Liver (tissue), 9 donors: ENCODE measurements around the gene KRTAP10-7. TPM values are rescaled to one million over a fixed set of nuclear protein-coding genes. Genes with fewer than 3 reads are reported as not detected.

Source experiments
- DNase-seq: peaks from one replicate; pipeline ENCODE4 v3.0.0-alpha.2; 2017; ENCODE audit warnings: low spot score
- H3K27ac ChIP-seq, 2 donors: one replicate each; pipeline ENCODE4 v1.7.0; 2013; ENCODE audit warnings: inconsistent platforms in 2 of 2, low read length in 2 of 2, control low read depth in 1 of 2, low read depth in 1 of 2, mild to moderate bottlenecking in 1 of 2
- H3K27me3 ChIP-seq, 4 donors: one replicate each; pipeline versions ENCODE4 v1.6.1 to v1.7.0; 2013; ENCODE audit warnings: low read length in 3 of 4, inconsistent platforms in 1 of 4, mild to moderate bottlenecking in 1 of 4, moderate library complexity in 1 of 4; ENCODE audit not compliant: control insufficient read depth in 4 of 4, insufficient read depth in 4 of 4
- H3K36me3 ChIP-seq, 4 donors: one replicate each; pipeline versions ENCODE4 v1.6.1 to v1.7.0; 2013; ENCODE audit warnings: low read length in 3 of 4, mild to moderate bottlenecking in 3 of 4, low read depth in 1 of 4, moderate library complexity in 1 of 4; ENCODE audit not compliant: control insufficient read depth in 4 of 4, insufficient read depth in 3 of 4
- H3K4me1 ChIP-seq, 4 donors: one replicate each; pipeline versions ENCODE4 v1.6.1 to v1.7.0; 2013; ENCODE audit warnings: low read length in 3 of 4, mild to moderate bottlenecking in 3 of 4, moderate library complexity in 1 of 4; ENCODE audit not compliant: control insufficient read depth in 4 of 4, insufficient read depth in 4 of 4
- H3K4me3 ChIP-seq, 3 donors: one replicate each; pipeline versions ENCODE4 v1.6.1 to v1.7.0; 2013; ENCODE audit warnings: low read length in 3 of 3, control low read depth in 1 of 3, low read depth in 1 of 3, mild to moderate bottlenecking in 1 of 3
- H3K9ac ChIP-seq, 2 donors: one replicate each; pipeline ENCODE4 v1.7.0; 2013; ENCODE audit warnings: low read length in 2 of 2, mild to moderate bottlenecking in 2 of 2, moderate library complexity in 2 of 2, control low read depth in 1 of 2, low read depth in 1 of 2
- H3K9me3 ChIP-seq, 4 donors: one replicate each; pipeline versions ENCODE4 v1.6.1 to v1.7.0; 2013; ENCODE audit warnings: low read length in 3 of 4; ENCODE audit not compliant: control insufficient read depth in 4 of 4
- ATF3 ChIP-seq: IDR thresholded peaks from 2 replicates; pipeline ENCODE4 v1.6.1; 2016; ENCODE audit warnings: antibody characterized with exemption
- CTCF ChIP-seq: fragments of 150-350 bp; IDR thresholded peaks from 2 replicates; pipeline ENCODE4 v1.5.1; 2017; ENCODE audit warnings: improper control_type of control experiment, low read depth, low read length; ENCODE audit not compliant: missing input control
- EGR1 ChIP-seq, 2 donors: IDR thresholded peaks; 2 replicates each; pipeline ENCODE4 v1.6.1; 2016 to 2018; ENCODE audit warnings: antibody characterized with exemption in 2 of 2, low read depth in 2 of 2
- GABPA ChIP-seq, 2 donors: IDR thresholded peaks in 1 of 2; conservative IDR thresholded peaks in 1 of 2; 2 replicates each; pipeline ENCODE4 v1.6.1; 2016; ENCODE audit warnings: antibody characterized with exemption in 2 of 2, mild to moderate bottlenecking in 1 of 2, moderate library complexity in 1 of 2
- HNF4A ChIP-seq, 2 donors: conservative IDR thresholded peaks; 2 replicates each; pipeline ENCODE4 v1.6.1; 2016; ENCODE audit warnings: antibody characterized with exemption in 2 of 2, mild to moderate bottlenecking in 2 of 2
- HNF4G ChIP-seq: IDR thresholded peaks from 2 replicates; pipeline ENCODE4 v1.6.1; 2016; ENCODE audit warnings: antibody characterized with exemption
- JUND ChIP-seq, 2 donors: IDR thresholded peaks; 2 replicates each; pipeline ENCODE4 v1.6.1; 2016; ENCODE audit warnings: antibody characterized with exemption in 2 of 2
- MAX ChIP-seq: IDR thresholded peaks from 2 replicates; pipeline ENCODE4 v1.6.1; 2016; ENCODE audit warnings: antibody characterized with exemption
- NR2F2 ChIP-seq: IDR thresholded peaks from 2 replicates; pipeline ENCODE4 v1.6.1; 2016; ENCODE audit warnings: antibody characterized with exemption
- RAD21 ChIP-seq, 2 donors: IDR thresholded peaks; 2 replicates each; pipeline ENCODE4 v1.6.1; 2016; ENCODE audit warnings: antibody characterized with exemption in 2 of 2, mild to moderate bottlenecking in 2 of 2
- REST ChIP-seq: IDR thresholded peaks from 2 replicates; pipeline ENCODE4 v1.6.1; 2016; ENCODE audit warnings: antibody characterized with exemption, mild to moderate bottlenecking
- RXRA ChIP-seq, 2 donors: IDR thresholded peaks; 2 replicates each; pipeline ENCODE4 v1.6.1; 2017 to 2018; ENCODE audit warnings: antibody characterized with exemption in 2 of 2, mild to moderate bottlenecking in 1 of 2
- SP1 ChIP-seq: IDR thresholded peaks from 2 replicates; pipeline ENCODE4 v1.6.1; 2018; ENCODE audit warnings: antibody characterized with exemption, mild to moderate bottlenecking
- YY1 ChIP-seq: IDR thresholded peaks from 2 replicates; pipeline ENCODE4 v1.6.1; 2016; ENCODE audit warnings: antibody characterized with exemption, mild to moderate bottlenecking
- ZBTB33 ChIP-seq: IDR thresholded peaks from 2 replicates; pipeline ENCODE4 v1.6.1; 2016; ENCODE audit warnings: antibody characterized with exemption
- WGBS: extraction: QIAGEN DNeasy Blood & Tissue Kit; methylation state at CpG from one replicate; pipeline ENCODE4 v1.1.7; 2013; 5-methylcytosine and 5-hydroxymethylcytosine counted together
- polyA plus RNA-seq, 2 donors: library from polyadenylated mRNA; stranded (reverse) in 1 of 2; unstranded in 1 of 2; fragments of 200-250 nt in 1 of 2; fragments of >200 nt in 1 of 2; fragmentation: Nextera tagmentation in 1 of 2; extraction: Ambion mirVana in 1 of 2; gene quantifications; one replicate each; pipeline versions ENCODE4 v1.2.1 to v1.2.3, GENCODE V29; 2013 to 2015
- total RNA-seq, 2 donors: library from RNA; depleted of rRNA; stranded (reverse); fragments of >200 nt; gene quantifications; one replicate each; pipeline ENCODE4 v1.2.3, GENCODE V29; 2014
- donor health status: healthy.
- donor health status: healthy.
- donor health status: healthy.
- donor health status: healthy.
- donor health status: healthy.

The KRTAP10-7 gene
- total and polyA plus RNA-seq, 4 donors = not detected

- no peaks in the 10 kb centered on the region for H3K27me3 ChIP-seq
- no peaks in the 10 kb centered on the region for H3K36me3 ChIP-seq
- DNase-seq = no peak
- WGBS = 82% methylated on average over 3 of the region's 3 CpGs
- no peak overlapping the region for H3K9ac ChIP-seq
- peaks cover 0 to 9% (median 3%) of the 10 kb centered on the region in 4 donors for H3K9me3 ChIP-seq
- peaks cover 0 to 6% (median 0%) of the 10 kb centered on the region in 4 donors for H3K4me1 ChIP-seq
- H3K4me3 ChIP-seq = no peak overlapping the region
- no peak overlapping the region for H3K27ac ChIP-seq
- TF ChIP-seq CTCF (no peak), EGR1 (IDR thresholded peaks at IDR 0.05; ENCODE audit: low read depth in 2 of 2) (no peak), GABPA (IDR thresholded peaks at IDR 0.05 in 1 of 2, conservative IDR thresholded peaks at IDR 0.05 in 1 of 2) (no peak), ATF3 (no peak), YY1 (no peak), RAD21 (IDR thresholded peaks at IDR 0.05) (no peak), JUND (IDR thresholded peaks at IDR 0.05) (no peak), SP1 (no peak), NR2F2 (no peak), ZBTB33 (no peak), HNF4A (conservative IDR thresholded peaks at IDR 0.05) (no peak), REST (no peak), RXRA (IDR thresholded peaks at IDR 0.05) (no peak)
Observed at GRCh38 chr21:44581158-44581557, 19.2 kb upstream of the KRTAP10-7 start.

GRCh38 chr21:44582055-44582454 lies 18.3 kb upstream of the KRTAP10-7 start:
- Histone ChIP-seq H3K9me3 (peaks cover 0 to 9% (median 2%) of the 10 kb centered on the region in 4 donors), H3K4me3 (no peak overlapping the region), H3K27ac (no peak overlapping the region), H3K4me1 (peaks cover 0 to 6% (median 0%) of the 10 kb centered on the region in 4 donors), H3K27me3 (no peaks in the 10 kb centered on the region), H3K9ac (no peak overlapping the region), H3K36me3 (no peaks in the 10 kb centered on the region)
- peak; percentile 21 for DNase-seq
- 80% methylated on average over 15 of the region's 15 CpGs for WGBS
- TF ChIP-seq CTCF = no peak
- TF ChIP-seq ZBTB33 = no peak
- no peak for TF ChIP-seq NR2F2
- TF ChIP-seq YY1 = no peak
- no peak for TF ChIP-seq GABPA (IDR thresholded peaks at IDR 0.05 in 1 of 2, conservative IDR thresholded peaks at IDR 0.05 in 1 of 2)
- TF ChIP-seq HNF4G = no peak
- no peak for TF ChIP-seq RAD21 (IDR thresholded peaks at IDR 0.05)
- no peak for TF ChIP-seq MAX
- TF ChIP-seq HNF4A (conservative IDR thresholded peaks at IDR 0.05) = no peak
